Neural progenitor cell (in vitro differentiated cells): Measurements from ENCODE around the gene CPA1.

Experiments
- EZH2 ChIP-seq: fragments of 200-600 bp; sonication (generic); IDR thresholded peaks from 2 replicates; pipeline ENCODE4 v1.6.1; 2017; ENCODE audit warnings: antibody characterized with exemption, mild to moderate bottlenecking, moderate library complexity
- TF ChIP-seq, protein P1 (sequence below): fragments of 200-600 bp; sonication (generic); IDR thresholded peaks from 2 replicates; pipeline ENCODE4 v1.5.1; 2017; ENCODE audit warnings: antibody characterized with exemption, mild to moderate bottlenecking

DNA sequence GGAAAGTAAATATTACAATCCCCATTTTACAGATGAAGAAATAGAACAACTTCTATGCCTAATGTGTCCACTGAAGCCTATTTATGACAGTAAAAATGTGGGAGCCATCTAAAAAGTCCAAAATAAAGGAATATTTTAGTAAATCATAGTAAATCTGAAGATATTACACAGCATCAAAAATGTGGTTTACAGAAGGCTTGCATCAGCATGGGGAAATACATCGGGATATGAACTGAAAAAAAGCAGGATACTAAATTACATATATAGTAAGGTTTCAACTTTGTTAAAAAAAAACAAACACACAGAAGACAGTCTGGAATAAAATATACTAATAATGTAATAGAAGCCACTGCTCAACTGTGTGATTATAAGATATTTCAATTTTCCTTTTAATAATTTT, 20.8 kb downstream of the CPA1 start:
- TF ChIP-seq, protein P1, sequence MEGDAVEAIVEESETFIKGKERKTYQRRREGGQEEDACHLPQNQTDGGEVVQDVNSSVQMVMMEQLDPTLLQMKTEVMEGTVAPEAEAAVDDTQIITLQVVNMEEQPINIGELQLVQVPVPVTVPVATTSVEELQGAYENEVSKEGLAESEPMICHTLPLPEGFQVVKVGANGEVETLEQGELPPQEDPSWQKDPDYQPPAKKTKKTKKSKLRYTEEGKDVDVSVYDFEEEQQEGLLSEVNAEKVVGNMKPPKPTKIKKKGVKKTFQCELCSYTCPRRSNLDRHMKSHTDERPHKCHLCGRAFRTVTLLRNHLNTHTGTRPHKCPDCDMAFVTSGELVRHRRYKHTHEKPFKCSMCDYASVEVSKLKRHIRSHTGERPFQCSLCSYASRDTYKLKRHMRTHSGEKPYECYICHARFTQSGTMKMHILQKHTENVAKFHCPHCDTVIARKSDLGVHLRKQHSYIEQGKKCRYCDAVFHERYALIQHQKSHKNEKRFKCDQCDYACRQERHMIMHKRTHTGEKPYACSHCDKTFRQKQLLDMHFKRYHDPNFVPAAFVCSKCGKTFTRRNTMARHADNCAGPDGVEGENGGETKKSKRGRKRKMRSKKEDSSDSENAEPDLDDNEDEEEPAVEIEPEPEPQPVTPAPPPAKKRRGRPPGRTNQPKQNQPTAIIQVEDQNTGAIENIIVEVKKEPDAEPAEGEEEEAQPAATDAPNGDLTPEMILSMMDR = no peak
- TF ChIP-seq EZH2 = no peak
